ENCODE results near the gene TCERG1L.

TCERG1L gene

DNA sequence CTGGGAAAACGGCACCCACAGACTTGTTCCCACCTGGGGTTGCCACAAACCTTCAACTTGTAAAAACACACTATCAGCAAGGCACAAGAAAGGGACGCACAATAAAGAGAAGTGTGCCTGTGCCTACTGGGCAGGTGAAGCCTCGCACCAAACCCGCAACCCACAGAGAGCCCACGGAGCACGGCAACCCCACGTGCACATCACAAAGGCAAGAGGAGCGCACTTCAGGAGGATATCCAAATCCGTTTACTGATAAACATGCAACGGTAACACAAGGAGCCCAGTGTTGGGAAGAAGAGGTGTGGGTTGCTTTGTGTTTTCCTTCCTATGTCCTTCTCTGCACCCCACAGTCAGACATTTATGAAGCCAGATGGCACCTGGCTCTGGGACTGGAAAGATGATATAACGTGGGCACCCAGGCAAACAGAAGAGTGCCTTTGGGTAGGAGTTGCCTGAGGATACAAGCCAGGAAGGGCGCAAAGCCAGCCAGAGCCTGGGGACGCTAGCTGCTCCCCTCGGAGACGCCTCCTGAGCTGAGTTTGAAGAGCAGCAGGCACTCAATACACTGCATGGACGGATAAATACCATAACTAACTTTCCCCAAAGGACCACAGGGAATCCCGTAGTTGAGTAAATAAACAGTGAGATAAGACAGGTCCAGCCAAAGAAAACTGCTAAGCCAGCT is 41.6 kb downstream of the TCERG1L start:
- no peak for DNase-seq

DNA sequence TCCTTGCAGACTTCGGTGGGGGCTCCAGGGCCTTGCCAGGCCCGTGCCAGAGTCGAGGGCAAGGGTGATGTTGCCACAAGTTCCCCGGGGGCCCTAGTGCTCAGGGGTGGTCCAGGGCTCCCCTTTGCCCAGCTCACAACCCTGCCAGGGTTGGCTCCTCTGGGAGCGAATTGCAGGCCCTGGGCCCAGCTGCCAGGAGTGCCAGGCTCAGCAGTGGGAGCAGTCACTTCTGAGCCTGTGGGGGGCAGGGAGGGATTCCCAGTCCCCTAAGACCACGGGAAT is 43.8 kb downstream of the TCERG1L start:
- DNase-seq = no peak

DNA sequence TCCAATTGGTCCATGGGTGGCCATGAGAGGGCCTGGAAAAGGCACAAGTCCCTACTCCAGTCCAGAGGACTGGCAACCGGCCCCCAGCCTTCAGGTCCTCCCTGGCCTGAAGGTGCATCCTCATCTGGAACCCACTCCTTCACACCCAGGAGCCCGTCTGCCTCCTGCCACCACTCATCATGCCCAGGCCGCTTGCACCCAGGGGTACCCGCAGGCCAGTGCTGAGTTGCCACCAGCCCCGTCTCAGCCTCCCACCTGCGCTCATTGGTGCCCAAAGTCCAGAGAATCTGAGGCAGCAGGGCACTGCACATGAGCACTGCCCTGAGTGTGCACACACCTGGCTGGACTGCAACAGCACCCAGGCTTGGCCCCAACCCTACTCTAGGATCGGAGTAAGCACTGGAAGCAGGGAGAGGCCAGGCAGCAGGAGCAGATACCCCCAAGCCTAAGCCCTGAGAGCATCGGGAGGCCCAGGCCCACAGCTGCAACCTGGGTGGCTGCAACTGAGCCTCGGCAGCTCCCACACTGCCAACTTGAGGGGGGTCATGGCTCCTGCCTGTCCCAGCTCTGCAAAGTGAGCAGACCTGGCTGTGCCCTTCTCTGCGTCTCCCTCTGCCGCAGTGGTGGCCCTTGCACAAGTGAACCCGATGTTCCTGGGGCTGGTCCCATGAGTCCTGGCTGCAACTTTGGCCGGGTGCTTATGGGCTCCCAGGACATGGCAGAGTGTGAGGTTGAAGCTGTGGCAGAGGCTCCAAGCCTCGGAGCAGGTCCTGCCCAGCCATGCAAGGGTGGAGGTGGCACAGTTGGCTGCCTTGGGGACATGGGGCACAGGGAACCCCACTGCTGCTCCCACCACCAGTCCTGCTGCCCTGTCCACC is 44.3 kb downstream of the TCERG1L start:
- no peak for DNase-seq

DNA sequence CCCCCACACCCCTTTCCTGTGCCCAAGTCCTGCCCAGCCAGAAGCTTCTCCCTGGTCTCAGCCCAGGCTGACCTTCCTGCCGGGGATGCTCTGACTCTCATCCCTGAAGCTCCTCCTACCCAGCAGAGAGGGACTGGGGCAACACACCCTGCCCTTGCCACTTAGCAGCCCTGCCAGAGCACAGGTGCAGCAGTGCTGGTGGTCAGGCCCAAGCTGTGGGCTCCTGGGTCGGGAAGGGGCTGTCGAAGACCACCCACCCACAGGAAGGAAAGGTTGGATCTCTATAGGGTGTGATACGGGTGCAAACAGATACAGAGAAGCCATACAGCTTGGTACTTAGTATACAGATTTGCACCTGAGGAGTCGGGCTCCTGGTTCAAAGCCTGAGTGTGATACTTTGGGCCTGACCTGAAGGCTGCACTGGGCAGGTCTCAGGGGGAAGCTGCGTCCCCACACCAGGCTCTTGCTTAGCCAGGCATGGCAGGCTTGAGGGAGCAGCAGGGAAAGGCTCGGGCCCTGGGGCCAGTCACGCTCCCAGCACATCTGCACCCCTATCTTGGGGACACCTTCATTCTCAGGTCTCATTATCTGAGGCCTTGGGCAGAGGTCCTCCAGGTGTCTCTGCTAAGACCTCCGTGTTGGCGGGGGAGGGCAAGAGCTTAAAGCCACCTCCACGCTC is 47.3 kb downstream of the TCERG1L start:
- no peak for DNase-seq

DNA sequence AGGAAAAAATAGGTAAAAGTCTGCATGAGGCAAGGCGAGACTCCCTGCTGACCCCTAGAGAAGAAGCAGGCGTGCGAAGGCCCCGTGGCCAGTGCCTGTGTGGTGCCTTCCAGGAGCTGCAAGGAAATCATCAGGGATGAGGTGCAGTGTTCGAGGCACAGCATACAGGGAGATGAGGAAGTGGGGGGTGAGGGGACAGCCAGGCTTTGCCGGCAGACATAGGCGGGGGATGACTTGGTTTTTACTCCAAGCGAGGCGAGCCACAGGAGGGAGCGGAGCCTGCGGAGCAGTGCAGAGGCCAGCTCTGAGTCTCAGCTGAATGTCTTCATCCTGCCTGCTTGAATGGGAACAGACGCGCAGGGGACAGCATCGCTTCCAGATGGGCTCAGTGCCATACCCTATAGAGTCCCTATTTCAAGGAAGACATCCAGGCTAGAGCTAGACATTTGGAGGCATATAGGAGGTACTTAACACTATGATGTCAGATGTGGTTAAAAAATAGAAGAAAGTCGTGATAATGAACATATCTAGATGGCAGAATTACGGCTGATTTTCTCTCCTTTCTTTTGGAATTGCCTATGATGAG is 49.5 kb downstream of the TCERG1L start:
- DNase-seq = no peak

DNA sequence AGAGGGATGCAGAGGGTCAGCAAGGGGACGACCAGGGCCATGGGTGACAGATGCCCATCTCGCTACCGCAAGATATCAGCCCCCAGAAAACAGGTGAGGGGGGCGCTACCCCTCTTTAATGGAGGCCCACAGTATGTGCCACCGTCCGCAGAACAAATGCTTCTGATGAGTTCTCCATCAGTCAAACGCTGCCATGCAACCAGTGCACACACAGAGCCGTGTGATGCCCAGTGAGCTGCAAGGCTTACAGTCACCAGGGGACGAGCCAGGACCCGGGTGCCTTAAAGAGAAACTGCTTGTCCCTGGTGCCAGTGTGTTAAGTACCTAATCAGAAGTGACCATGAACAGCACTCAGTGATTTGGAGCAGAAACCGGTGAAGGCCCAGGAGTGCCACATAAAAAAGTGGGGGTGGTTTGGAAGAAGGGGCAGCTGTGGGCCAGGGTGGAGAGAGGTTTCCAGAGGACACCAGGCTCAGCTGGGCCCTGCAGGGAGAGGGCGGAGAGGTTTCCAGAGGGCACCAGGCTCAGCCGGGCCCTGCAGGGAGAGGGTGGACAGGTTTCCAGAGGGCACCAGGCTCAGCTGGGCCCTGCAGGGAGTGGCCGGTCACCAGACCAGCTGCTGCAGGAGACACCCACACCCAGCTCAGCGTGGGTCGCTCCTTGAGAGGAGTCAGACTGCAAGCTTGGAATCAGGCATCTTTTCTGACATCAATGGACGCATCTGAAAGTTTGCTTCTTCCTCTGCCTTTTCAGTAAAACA is 50.9 kb downstream of the TCERG1L start:
- DNase-seq = no peak

DNA sequence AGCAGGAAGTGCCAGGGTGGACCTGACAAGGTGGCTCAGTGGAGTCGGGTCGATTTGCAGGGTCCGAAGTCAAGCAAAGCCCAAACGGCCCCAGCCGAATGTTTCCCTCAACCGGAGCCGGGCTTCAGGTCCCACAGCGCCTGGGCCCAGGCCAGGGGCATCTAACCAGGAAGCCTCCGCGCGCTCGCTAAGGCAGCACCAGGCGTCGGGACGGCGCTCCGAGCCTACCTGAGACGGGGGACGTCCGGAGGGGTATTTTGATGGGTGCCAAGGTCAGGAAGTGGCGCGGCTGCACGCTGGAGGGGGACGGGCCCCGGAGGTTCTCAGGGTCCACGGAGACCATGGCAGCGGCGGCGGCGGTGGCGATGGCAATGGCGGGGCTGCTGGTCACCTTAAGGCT is 51.5 kb downstream of the TCERG1L start:
- DNase-seq = no peak

DNA sequence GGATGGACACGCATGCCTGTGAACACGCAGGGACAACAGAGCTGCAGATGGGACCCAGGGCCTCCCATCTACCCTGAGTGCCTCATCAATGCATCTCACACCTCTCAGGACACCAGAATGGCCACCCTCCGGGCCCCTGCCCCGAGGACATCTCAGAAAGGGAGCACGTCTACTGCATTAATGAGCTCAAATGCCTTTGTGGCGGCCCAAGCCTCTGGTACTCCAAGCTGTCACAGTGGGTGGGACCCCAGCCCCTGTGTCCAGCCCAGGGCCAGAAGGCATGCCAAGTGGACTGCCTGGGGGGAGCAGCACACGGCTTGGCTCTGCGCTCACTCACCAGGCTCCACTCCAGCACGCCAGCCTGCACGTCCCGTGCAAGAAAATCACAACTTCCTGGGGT is 52.0 kb downstream of the TCERG1L start:
- DNase-seq = no peak

DNA sequence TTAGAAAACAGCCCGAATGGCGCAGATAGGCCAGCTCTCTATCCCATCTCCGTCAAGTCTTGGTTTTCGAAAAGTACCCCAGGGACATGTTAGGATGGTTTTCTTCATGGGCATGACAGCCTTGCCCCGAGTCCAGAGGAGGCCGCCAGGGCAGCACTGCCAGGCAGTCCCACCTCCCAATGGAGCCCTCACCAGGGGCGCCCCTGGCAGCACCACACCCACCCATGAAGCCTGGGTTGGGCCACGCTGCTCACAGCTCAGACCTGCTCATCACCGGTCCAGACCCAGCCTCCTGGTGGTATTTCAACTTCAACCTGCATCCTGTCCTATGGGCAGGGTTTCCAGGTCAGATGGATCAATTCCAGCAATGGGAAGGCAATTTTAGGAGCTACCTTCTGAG is 53.3 kb downstream of the TCERG1L start:
- no peak for DNase-seq

DNA sequence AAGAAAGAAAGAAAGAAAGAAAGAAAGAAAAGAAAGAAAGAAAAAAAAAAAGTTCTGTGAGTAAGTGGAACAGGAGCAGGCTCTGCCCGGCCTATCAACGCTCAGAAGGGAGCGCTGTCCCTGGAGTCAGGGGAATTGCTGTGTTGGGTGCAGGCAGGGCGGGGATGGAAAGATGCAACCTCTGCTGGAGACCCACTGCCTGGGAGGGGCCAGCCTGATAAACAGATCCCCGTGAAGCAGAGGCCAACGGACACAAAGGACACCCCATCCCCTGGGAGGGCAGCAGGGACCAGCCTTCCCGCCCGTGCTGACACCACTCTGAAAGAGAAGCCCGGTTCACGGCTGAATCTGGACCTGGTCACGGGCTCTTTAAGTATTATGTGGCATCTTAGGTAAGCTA is 54.5 kb downstream of the TCERG1L start:
- DNase-seq = no peak

DNA sequence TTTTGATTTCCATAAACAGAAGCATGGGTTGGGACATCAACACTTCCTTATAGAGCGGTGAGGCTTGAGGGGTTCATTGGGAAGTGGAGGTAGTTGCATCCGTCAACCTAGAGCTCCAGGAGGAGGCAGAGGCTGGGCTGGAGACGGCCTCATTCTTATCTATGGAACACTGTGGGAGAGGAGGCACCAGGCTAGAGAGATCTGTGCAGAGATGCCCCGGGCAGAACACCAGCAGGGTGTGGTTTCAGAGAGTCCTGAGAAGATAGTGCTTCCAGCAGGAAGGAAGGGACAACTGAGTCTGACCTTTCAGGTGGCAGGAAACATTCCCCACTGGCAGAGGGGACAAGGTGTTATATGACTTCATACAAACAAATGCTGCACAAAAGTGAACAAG is 56.7 kb downstream of the TCERG1L start:
- no peak for DNase-seq

DNA sequence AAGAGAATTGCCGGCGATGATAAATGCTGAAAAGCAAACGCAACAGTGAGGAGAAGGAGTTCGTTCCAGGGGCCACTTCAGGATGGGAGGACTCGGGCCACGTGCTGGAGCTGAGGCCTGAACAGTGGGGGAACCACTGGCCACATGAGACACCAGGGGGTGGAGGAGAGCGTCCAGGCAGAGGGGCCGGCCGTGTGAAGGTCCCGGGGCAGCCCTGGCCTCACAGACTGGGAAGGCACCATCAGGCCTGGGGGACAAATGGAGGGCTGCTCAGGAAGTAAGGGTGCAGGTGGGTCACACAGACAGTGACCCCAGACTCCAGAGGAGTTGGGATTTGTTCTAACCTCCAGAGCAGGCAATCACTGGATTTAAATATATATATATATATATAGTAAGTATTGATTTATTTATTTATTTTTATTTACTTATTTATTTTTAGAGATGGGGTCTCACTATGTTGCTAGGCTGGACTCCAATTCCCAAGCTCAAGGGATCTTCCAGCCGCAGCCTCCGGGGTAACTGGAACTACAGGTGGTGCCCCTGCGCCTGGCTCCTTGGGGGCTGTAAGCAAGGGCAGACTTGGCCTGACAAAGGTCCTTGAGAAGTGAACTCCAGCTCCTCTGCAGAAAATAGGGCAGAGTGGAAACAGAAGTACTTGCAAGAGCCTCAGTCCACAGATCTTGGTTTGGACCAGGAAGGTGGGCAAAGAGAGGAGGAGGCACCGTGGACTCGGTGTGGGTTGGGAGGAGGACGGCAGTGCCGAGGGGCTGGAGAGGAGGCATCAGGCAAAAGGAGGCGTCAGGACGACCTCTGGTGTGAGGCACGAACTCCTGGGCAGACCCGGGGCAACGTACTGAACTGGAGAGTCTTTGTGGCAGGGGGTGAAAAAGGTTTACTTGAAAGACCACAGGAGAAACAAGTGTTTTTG is 57.3 kb downstream of the TCERG1L start:
- DNase-seq = no peak

DNA sequence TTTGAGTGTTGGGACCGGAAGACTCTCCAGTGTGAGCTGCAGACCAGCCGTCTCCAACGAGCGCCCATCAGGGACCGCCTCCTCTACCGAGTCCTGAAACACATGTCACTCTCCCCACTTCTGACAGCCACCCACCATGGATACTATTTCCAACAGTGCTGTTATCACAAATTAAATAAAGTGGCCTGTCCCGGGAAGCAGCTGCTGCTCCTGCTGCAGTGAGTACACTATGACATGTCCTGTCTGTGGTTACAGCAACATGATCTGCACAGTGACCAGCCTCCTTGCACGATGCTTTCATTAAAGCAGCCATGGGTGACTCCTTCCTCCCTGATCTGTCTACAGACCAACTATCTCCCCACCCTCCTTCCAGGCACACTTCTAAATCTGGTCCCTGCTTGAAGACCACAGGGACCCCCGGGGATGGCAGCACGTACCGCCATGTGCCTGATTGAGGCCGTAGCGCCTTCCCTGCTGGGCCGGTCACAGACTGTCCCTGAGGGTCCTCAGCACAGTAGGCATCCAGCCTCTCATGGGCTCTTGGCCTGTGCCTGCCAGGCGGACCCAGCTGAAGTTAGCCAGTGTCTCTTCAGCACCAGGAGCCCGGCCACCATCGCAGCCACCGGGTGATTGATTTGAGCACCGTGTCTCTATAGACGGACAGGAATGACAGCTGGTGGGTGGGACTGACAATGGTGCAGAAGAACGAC is 58.8 kb downstream of the TCERG1L start:
- no peak for DNase-seq

DNA sequence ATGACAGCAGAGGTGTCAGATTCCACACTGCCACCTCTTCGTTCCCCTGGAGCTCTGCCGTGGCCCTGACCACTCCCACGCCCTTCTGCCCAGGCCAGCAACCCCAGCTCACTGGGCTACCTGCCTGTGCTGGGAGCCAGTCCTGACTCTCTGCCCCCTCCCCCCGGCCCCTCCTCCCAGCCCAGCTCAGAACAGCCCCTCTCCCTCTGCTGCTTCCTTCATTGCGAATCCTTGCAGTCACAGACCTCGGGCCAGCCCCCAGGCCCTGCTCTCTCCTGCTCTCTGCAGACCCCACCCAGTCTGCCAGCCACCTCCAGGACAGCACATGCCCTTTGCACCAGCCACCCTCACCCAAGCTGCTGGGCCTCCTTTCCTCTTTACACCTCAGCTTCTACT is 60.4 kb downstream of the TCERG1L start:
- no peak for DNase-seq

DNA sequence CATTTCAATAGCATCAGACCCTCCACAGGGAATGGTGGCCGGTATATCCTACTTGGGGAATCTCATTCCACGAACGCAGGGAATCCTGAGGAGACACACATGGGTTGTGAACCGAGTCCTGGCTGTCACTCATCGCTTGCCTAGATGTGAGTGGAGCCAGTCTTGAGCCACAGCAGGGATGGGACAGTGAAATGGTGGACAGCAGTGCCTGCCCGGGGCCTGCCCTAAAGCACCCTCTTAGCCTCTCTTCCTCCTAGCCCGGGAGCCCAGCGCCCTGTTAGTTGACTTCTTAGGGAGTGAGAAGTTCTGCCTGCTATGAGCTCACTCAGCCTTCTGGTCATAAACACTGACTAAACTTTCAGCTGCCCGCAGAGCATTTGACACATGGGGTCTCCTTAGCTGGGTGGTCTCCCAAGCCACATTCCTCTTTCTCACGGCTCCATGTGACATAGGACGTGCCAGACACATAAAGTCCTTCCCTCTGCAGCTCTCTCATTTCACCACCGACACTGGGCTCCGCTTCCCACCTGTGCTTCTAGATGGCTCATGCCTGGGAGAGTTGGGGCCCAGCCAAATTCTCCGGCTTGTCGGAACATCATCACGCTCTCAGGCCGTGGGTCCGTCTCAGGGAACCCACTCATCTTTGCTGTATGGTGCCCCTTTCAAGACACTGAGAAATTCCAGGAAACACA is 60.9 kb downstream of the TCERG1L start:
- no peak for DNase-seq

DNA sequence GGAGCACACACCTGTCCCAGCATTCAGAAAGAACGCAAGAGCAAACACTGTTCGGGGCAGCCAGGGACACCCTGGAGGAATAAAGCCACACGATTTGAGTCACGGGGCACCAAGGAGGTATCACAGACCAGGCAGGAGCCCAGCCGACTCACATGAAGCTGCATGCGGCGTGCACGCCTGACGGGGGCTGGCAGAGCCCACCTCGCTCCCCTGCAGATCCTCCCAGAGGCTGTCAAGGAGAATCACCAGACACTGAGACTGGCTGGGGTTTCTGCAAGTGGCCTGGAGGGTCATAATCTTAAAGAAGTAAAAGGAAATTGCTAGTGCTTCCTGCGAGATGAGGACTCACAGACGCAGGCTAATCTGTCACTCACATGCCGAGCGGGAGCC is 61.6 kb downstream of the TCERG1L start:
- no peak for DNase-seq

DNA sequence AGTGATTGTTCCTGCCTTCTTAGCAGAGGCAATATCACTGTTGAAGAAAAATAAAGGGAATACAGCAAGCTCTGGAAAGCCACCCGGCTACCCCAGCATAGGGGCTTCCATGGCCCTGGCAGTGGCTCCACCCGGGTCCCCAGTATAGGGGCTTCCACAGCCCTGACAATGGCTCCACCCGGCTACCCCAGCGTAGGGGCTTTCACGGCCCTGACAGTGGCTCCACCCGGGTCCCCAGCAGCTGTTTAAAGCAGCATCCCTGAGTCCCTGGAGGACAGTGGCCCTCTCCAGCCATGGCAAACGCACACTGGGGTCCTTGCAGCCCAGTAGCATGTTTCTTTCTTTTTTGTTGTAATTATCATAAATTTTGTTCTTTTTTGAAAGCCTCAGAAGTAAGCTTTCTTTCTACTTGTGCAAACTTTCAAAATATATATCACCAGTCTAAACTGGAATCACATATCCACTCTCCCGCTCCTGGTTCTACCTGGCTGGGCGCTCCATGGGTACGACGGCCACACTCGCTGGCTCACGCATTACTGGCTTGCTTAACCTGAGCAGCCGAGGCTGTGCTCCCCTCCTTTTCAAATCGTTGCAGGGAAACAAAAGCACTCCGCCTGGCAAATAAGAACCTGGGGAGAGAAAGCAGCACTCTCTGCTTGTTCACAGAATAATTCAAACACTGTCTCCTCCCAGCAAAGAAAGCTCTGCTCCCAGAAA is 62.1 kb downstream of the TCERG1L start:
- no peak for DNase-seq

DNA sequence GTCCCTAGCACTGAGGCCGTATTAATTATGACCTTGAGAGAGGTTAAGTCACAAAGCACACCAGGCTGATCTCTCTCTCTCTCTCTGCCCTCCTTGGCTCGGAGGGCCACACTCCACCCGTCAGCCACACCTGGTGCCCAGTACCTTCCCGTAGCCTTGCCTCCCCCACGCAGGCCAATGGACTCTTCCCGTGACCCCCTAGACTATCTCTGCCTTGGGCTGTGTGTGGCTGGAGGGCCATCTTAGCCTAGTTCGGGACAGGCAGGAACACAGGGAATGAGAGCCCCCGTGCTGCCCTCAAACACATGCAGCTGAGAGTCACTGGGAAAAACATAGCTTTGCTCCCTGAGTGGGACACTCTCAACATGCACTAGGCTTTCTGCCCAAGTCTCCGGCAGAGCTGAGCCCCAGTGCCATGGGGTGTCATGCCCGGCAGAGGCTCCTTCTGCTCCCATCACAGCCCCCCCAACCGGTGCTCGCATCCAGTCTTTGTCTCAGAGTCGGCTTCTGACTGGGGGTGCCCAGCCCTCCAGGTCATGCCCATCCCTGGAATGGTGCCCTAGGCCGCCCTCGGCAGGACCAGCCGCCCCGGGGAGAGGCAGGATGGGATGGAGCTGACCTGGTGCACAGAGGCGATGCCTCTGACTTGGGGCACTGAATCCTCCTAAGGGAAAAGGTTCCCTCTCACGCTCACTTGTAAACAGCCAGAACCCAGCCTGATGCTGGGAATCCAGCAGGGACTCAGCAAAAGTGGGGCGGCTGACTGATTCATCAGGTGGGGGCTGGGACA is 63.0 kb downstream of the TCERG1L start:
- DNase-seq = no peak

DNA sequence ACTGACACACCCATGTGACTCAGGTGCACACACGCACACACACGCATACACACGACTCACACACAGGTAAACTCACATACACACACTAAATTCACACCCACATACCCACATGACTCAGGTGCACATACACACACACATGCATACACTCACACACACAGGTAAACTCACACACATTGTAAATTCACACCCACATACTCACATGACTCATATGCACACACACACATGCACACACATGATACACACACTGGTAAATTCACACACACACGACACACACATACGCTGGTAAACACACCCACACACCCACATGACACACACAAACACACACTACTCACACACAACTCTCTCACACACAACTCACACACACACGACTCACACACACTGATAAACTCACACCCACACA is 63.6 kb downstream of the TCERG1L start:
- DNase-seq = no peak
